IMR-90 (cell line): ENCODE results near the gene FAAP100. TPM values are rescaled to one million over a fixed set of nuclear protein-coding genes. Genes with fewer than 3 reads are reported as not detected.

Experiments
- ATAC-seq: fragments of 200-7000 bp; cut with Tn5 transposase; 2 replicates; pipeline ENCODE4 v1.9.1; 2020; ENCODE audit warnings: low read depth, mild to moderate bottlenecking, moderate library complexity
- BruUV-seq: library from RNA; stranded (reverse); fragments of 400-500 nt; replicated peaks from 2 replicates; lab custom pipeline; 2021; lab: Mats Ljungman, UMichigan
- CTCF ChIA-PET: fragments of 300-600 bp; formaldehyde crosslinking; extraction: SDS; loops from one replicate; lab custom pipeline; 2021; ENCODE audit warnings: antibody characterized with exemption; lab: Yijun Ruan, JAX
- POLR2A ChIA-PET: fragments of 300-600 bp; sonication (Branson Sonifier 250); formaldehyde crosslinking; loops from one replicate; lab custom pipeline; 2022; ENCODE audit warnings: antibody characterized with exemption; ENCODE audit not compliant: unreplicated experiment; lab: Charles Lee
- DNase-seq: peaks from one replicate; pipeline ENCODE4 v3.0.0; 2013
- H2AFZ ChIP-seq: replicated peaks from 2 replicates; pipeline ENCODE3; 2013; ENCODE audit warnings: low read length, mild to moderate bottlenecking; ENCODE audit not compliant: poor library complexity
- H2AK5ac ChIP-seq: 2 replicates; pipeline ENCODE4 v1.6.1; 2013; ENCODE audit warnings: low read depth, low read length, inconsistent platforms
- H2AK9ac ChIP-seq: replicated peaks from 2 replicates; pipeline ENCODE3; 2013; ENCODE audit warnings: mild to moderate bottlenecking, low read depth, low read length, moderate library complexity; ENCODE audit not compliant: poor library complexity
- H2BK120ac ChIP-seq: 2 replicates; pipeline ENCODE4 v1.6.1; 2013; ENCODE audit warnings: low read depth, low read length, inconsistent platforms
- H2BK15ac ChIP-seq: 3 replicates; pipeline ENCODE4 v1.6.1; 2013; ENCODE audit warnings: low read depth, low read length, inconsistent platforms
- H2BK20ac ChIP-seq: 2 replicates; pipeline ENCODE4 v1.6.1; 2013; ENCODE audit warnings: low read depth, mild to moderate bottlenecking, inconsistent platforms, low read length, moderate library complexity
- H2BK5ac ChIP-seq: 2 replicates; pipeline ENCODE4 v1.6.1; 2013; ENCODE audit warnings: mild to moderate bottlenecking, low read depth, low read length, inconsistent platforms; ENCODE audit not compliant: poor library complexity, severe bottlenecking
- H3K14ac ChIP-seq: replicated peaks from 2 replicates; pipeline ENCODE4 v1.6.1; 2013; ENCODE audit warnings: low read depth, low read length, inconsistent platforms
- H3K18ac ChIP-seq: 2 replicates; pipeline ENCODE4 v1.6.1; 2013; ENCODE audit warnings: low read depth, low read length, control low read depth
- H3K23ac ChIP-seq: 2 replicates; pipeline ENCODE4 v1.6.1; 2013; ENCODE audit warnings: low read depth, low read length, inconsistent platforms
- H3K27ac ChIP-seq: 2 replicates; pipeline ENCODE4 v1.5.1; 2013; ENCODE audit warnings: mild to moderate bottlenecking, control low read depth, low read length; ENCODE audit not compliant: insufficient read depth
- H3K27me3 ChIP-seq: 2 replicates; pipeline ENCODE4 v1.6.1; 2013; ENCODE audit warnings: low read length; ENCODE audit not compliant: control insufficient read depth, insufficient read depth
- H3K36me3 ChIP-seq: 2 replicates; pipeline ENCODE4 v1.6.1; 2013; ENCODE audit warnings: low read length, mixed read lengths; ENCODE audit not compliant: control insufficient read depth, insufficient read depth
- H3K4ac ChIP-seq: 2 replicates; pipeline ENCODE4 v1.6.1; 2013; ENCODE audit warnings: low read depth, low read length, inconsistent platforms
- H3K4me1 ChIP-seq: 2 replicates; pipeline ENCODE4 v1.6.1; 2013; ENCODE audit warnings: low read length, mixed read lengths; ENCODE audit not compliant: control insufficient read depth, insufficient read depth
- H3K4me2 ChIP-seq: 2 replicates; pipeline ENCODE4 v1.6.1; 2013; ENCODE audit warnings: low read depth, mild to moderate bottlenecking, control low read depth, low read length, moderate library complexity
- H3K4me3 ChIP-seq: 2 replicates; pipeline ENCODE4 v1.5.1; 2013; ENCODE audit warnings: low read depth, mild to moderate bottlenecking, control low read depth, low read length, moderate library complexity; ENCODE audit not compliant: insufficient read depth
- H3K56ac ChIP-seq: 2 replicates; pipeline ENCODE4 v1.6.1; 2013; ENCODE audit warnings: low read length, inconsistent platforms; ENCODE audit not compliant: insufficient read depth; ENCODE audit errors: extremely low read depth
- H3K79me1 ChIP-seq, 2 experiments: 2 replicates each; pipeline ENCODE4 v1.6.1; 2013; ENCODE audit warnings: low read length in 2 of 2, inconsistent platforms in 1 of 2, low read depth in 1 of 2
- H3K9ac ChIP-seq: 2 replicates; pipeline ENCODE4 v1.6.1; 2013; ENCODE audit warnings: low read depth, low read length, control low read depth
- H3K9me1 ChIP-seq: 2 replicates; pipeline ENCODE4 v1.6.1; 2013; ENCODE audit warnings: low read length, inconsistent platforms; ENCODE audit not compliant: insufficient read depth
- H3K9me3 ChIP-seq: 2 replicates; pipeline ENCODE4 v1.6.1; 2013; ENCODE audit warnings: low read length; ENCODE audit not compliant: control insufficient read depth, insufficient read depth
- H4K20me1 ChIP-seq: 2 replicates; pipeline ENCODE4 v1.6.1; 2013; ENCODE audit warnings: low read length, inconsistent platforms; ENCODE audit not compliant: insufficient read depth
- H4K5ac ChIP-seq: 2 replicates; pipeline ENCODE4 v1.6.1; 2013; ENCODE audit warnings: mild to moderate bottlenecking, low read depth, low read length, control low read depth
- H4K8ac ChIP-seq, 2 experiments: 2 replicates each; pipeline ENCODE4 v1.6.1; 2013; ENCODE audit warnings: low read depth in 2 of 2, low read length in 2 of 2, control low read depth in 1 of 2, inconsistent platforms in 1 of 2
- H4K91ac ChIP-seq: 2 replicates; pipeline ENCODE4 v1.6.1; 2013; ENCODE audit warnings: low read depth, low read length, inconsistent platforms; ENCODE audit not compliant: insufficient read depth
- NFE2L2 ChIP-seq: fragments of 150-350 bp; IDR thresholded peaks from 2 replicates; pipeline ENCODE4 v1.6.1; 2016; ENCODE audit warnings: low read depth, mild to moderate bottlenecking, low read length
- WGBS, 2 experiments: methylation state at CpG; one replicate each; pipeline versions ENCODE4 v1.1.5 to v1.1.7; 2013; ENCODE audit warnings: missing lambda C conversion rate in 2 of 2; ENCODE audit not compliant: insufficient read length in 1 of 2; ENCODE audit errors: extremely low coverage in 2 of 2; 5-methylcytosine and 5-hydroxymethylcytosine counted together
- dilution Hi-C: fragments of 300-500 bp; cut with HindIII; formaldehyde crosslinking; loops from one replicate; pipeline ENCODE4 v1.14.3; 2018; ENCODE audit warnings: low sequenced_read_pairs; ENCODE audit not compliant: unreplicated experiment
- in situ Hi-C: fragments of 300-500 bp; cut with MboI; formaldehyde crosslinking; loops from 3 replicates; pipeline ENCODE4 v1.14.3; 2019; ENCODE audit warnings: low sequenced_read_pairs, inconsistent platforms, mixed read lengths
- intact Hi-C: fragments of 100-400 bp; cut with micrococcal nuclease; formaldehyde crosslinking; loops from 2 replicates; pipeline ENCODE4 v1.10.0; 2022
- polyA plus RNA-seq, 3 experiments: library from polyadenylated mRNA; depleted of rRNA; stranded (reverse); fragments of >200 nt; gene quantifications; 2 replicates each; pipeline ENCODE4 v1.2.3, GENCODE V29; 2012; ENCODE audit warnings: low replicate concordance in 1 of 3
- total RNA-seq: library from RNA; depleted of rRNA; stranded (reverse); fragments of >200 nt; gene quantifications from 2 replicates; pipeline ENCODE4 v1.2.3, GENCODE V29; 2012

FAAP100 gene
- total and polyA plus RNA-seq, 2 of the 4 experiments (the other 2 are of a cell fraction): 7.9 to 24.8 TPM

- in situ Hi-C loops (no loop called here), dilution Hi-C loops (no loop called here), intact Hi-C loops (no loop called here)
- no peaks in the 10 kb centered on the region for H3K27me3 ChIP-seq
- no peak overlapping the region for H3K9ac ChIP-seq
- H3K14ac ChIP-seq: no peak overlapping the region
- 0 out of 2 replicates have a peak overlapping the region, but pooled peaks have one; percentile 0 for H2AK5ac ChIP-seq
- peaks cover 31% of the 10 kb centered on the region for H4K20me1 ChIP-seq
- no peak overlapping the region for H3K23ac ChIP-seq
- ChIA-PET CTCF (interaction anchor here (0.9 kb wide), 1 partner anchor 42 kb away, joined by 4 read pairs; no protein-coding TSS in a partner anchor), POLR2A (interaction anchor here (0.5 kb wide), 2 partner anchors 37 to 43 kb away, joined by 3 read pairs; no protein-coding TSS in a partner anchor)
- no peak overlapping the region for H2AFZ ChIP-seq
- no peak overlapping the region for H3K18ac ChIP-seq
- no peak overlapping the region for H3K4me3 ChIP-seq
- DNase-seq (no peak), ATAC-seq (no peak)
- no peak overlapping the region for H2BK5ac ChIP-seq
- no peak overlapping the region for H2BK15ac ChIP-seq
- peaks cover 12% of the 10 kb centered on the region for H3K9me1 ChIP-seq
- no peak overlapping the region for H2BK120ac ChIP-seq
- H3K4ac ChIP-seq: no peak overlapping the region
- peaks cover 37% of the 10 kb centered on the region for H3K36me3 ChIP-seq
- H2BK20ac ChIP-seq: no peak overlapping the region
- no peak overlapping the region for H4K5ac ChIP-seq
- no TSS peak for BruUV-seq
- H3K9me3 ChIP-seq: no peaks in the 10 kb centered on the region
- H3K56ac ChIP-seq: no peak overlapping the region
- peaks cover 17% of the 10 kb centered on the region for H3K4me1 ChIP-seq
- 99% methylated on average over 12 of the region's 21 CpGs; no CpG with 5 or more reads in 1 of the 2 experiments for WGBS, 2 experiments
- no peak overlapping the region for H3K4me2 ChIP-seq
- H4K91ac ChIP-seq: no peak overlapping the region
- TF ChIP-seq NFE2L2: no peak
- H3K27ac ChIP-seq: no peak overlapping the region
- H4K8ac ChIP-seq: no peak overlapping the region; a peak in 1 of 4 replicates
- H2AK9ac ChIP-seq: no peak overlapping the region
- H3K79me1 ChIP-seq: peaks cover 8 to 76% of the 10 kb centered on the region in 2 experiments
These were observed 5.3 kb upstream of the FAAP100 start for GRCh38 chr17:81557276-81558114.
